ENCODE data around the gene ABRACL. TPM values are rescaled to one million over a fixed set of nuclear protein-coding genes. Genes with fewer than 3 reads are reported as not detected.
"Not testable (repeated sequence)": the region's sequence is repeated elsewhere in the genome, so short reads cannot be mapped to it uniquely, and the experiment has no call there.

The ABRACL gene
- total RNA-seq, 1 donor from 2014 or later = 66.9 TPM

DNA sequence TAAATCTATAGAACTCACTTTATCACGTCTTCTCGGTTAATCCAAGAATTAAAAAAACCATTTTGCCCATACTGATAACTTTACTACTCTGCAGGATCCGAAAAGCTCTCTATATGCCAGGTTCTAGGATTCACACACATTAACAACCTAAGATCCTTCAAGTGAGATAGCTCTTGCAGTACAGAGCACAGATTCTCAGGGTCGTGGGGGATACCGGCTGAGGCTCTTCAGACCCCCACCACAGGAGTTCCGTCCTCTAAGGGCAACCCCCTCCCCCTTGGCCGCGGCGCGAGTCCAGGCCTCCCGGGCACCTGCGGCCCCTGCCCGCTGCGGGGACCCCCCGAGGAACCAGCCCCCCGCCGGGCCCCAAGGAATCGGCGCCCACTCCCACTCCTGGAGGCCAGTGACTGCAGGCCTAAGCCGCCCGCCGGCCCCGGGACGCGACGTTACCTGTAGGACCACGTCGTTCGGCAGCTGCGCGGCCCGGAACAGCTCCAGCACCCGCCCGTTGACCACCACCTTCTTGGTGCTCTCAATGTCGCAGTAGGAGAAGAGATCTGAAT is 41.4 kb upstream of the ABRACL start:
- peaks cover 23% of the 10 kb centered on the region for H3K4me1 Mint-ChIP-seq
- peak overlapping the region; percentile 46 for H3K27ac Mint-ChIP-seq (ENCODE audit: unreplicated experiment)
- H3K4me3 Mint-ChIP-seq = peak overlapping the region; percentile 88
- TF ChIP-seq, protein P1, sequence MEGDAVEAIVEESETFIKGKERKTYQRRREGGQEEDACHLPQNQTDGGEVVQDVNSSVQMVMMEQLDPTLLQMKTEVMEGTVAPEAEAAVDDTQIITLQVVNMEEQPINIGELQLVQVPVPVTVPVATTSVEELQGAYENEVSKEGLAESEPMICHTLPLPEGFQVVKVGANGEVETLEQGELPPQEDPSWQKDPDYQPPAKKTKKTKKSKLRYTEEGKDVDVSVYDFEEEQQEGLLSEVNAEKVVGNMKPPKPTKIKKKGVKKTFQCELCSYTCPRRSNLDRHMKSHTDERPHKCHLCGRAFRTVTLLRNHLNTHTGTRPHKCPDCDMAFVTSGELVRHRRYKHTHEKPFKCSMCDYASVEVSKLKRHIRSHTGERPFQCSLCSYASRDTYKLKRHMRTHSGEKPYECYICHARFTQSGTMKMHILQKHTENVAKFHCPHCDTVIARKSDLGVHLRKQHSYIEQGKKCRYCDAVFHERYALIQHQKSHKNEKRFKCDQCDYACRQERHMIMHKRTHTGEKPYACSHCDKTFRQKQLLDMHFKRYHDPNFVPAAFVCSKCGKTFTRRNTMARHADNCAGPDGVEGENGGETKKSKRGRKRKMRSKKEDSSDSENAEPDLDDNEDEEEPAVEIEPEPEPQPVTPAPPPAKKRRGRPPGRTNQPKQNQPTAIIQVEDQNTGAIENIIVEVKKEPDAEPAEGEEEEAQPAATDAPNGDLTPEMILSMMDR (conservative IDR thresholded peaks at IDR 0.05) = no peak
- no peaks in the 10 kb centered on the region for H3K27me3 Mint-ChIP-seq (ENCODE audit: low read depth)
- no peaks in the 10 kb centered on the region for H3K36me3 Mint-ChIP-seq (ENCODE audit: low read depth)
- H3K9me3 Mint-ChIP-seq = no peaks in the 10 kb centered on the region
- DNase-seq (ENCODE audit: low read depth, low spot score) = peak; percentile 5

DNA sequence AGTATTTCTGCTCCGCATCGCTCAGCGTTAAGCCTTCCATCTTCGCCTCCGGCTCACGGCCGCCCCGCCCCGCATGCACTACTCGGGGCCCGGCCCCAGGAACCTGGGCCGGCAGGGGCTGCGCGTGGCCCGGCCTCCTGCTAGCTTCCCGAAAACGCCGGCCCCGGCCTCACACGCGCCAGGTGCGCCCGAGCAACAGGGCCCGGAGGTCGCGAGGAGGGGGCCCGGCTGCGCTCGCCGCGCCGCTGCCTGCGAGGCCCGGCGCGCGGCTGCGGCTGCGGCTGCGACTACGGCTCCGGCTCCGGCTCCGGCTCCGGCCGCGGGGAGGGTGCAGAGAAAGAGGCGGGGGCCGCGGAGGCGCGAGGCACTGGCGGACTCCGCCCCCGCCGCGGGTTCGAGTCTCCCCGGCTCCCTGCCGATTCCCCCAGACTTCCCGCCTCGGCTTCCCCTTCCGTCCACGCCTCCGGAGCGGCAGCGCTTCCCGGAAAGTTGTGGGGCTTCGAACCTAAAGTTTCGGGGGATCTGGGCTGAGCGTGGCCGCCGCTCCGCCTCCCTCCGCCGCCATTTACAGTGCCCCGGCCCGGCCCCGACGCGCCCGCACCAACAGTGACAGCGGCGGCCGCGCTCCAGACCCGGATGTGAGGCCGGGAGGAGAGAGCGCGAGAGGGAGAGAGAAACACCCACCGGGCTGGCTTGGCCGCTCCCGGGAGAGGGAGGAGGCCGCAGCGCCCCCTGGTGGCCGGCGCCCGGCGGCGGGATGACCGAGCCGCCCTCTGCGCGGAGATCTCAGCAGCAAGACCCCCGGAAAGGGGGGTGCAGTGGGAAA is 40.7 kb upstream of the ABRACL start, which contains the start of gene REPS1:
TSS of gene REPS1 (minus strand) at position 611 of the 826 bp plus-strand sequence. CDS start at position 40, 571 bp downstream.
- Mint-ChIP-seq H3K4me3 (peak within 1 kb of the TSS; percentile 90), H3K27me3 (ENCODE audit: low read depth) (no peaks in the 10 kb centered on the region), H3K27ac (ENCODE audit: unreplicated experiment) (peak within 1 kb of the TSS; percentile 95), H3K36me3 (ENCODE audit: low read depth) (no peaks in the 10 kb centered on the region), H3K9me3 (no peaks in the 10 kb centered on the region), H3K4me1 (peaks cover 23% of the 10 kb centered on the region)
- DNase-seq (ENCODE audit: low read depth, low spot score) = peak; percentile 97
- TF ChIP-seq, protein P1 (conservative IDR thresholded peaks at IDR 0.05) = peak; percentile 100

DNA sequence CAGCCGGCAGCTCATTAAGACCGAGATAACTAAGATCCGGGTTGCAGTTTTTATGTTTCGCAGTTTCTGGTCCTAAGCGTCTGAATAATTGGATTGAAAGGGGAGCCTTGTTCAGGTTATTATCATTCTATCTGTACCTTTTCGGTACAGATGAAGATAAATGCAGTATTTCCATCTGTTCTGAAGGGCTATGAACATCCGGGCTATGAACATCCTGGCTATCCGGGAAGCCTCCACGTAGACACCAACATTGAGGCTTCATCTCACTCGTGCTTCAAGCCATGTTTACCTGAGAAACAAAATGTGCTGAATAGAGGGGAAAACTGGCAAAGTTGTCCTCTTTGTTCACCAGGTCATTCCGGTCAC is 40.1 kb upstream of the ABRACL start:
- Mint-ChIP-seq H3K36me3 (ENCODE audit: low read depth) (no peaks in the 10 kb centered on the region), H3K9me3 (no peaks in the 10 kb centered on the region), H3K27me3 (ENCODE audit: low read depth) (no peaks in the 10 kb centered on the region), H3K4me1 (peaks cover 23% of the 10 kb centered on the region), H3K4me3 (peak overlapping the region; percentile 90), H3K27ac (ENCODE audit: unreplicated experiment) (peak overlapping the region; percentile 81)
- TF ChIP-seq, protein P1 (conservative IDR thresholded peaks at IDR 0.05) = peak; percentile 7
- no peak for DNase-seq (ENCODE audit: low read depth, low spot score)

DNA sequence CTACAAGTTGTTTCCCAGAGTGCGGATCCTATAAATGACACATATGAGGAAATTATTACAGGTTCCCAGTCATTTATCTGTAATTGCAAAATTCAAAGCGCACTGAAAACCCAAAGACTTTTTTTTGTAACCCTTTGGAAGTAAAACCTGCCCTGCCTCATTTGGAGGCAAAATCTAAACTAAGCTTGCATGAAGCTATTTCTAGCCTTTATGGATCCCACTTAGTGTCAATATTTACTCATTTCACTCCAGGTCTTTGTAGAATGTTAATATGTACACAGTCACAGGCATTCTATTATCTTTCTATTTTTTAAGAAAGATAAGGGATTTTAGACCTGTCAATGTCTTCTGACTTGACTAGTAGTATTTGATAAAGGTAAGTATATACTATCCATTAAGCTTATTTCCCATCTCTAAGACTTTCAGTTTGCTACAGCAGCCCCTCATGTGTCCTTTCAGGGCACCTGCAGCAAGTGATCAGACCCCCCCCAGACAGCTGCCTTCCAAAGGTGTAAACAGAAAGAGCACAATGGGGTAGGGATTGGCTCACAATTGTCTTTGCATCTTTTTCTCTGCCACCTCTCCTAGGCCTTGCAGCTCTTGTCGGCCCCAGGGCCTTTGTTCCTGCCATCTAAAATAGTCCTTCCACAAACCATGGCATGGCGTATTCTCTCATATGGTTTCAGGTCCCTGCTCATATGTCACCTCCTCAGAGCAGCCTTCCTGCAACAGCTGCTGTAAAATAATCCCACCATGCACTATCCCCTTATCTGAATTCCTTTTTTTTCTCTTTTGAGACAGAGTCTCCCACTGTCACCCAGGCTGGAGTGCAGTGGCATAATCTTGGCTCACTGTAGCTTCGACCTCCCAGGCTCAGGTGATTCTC is 39.2 kb upstream of the ABRACL start:
- Mint-ChIP-seq H3K4me3 (peak overlapping the region; percentile 90), H3K9me3 (no peaks in the 10 kb centered on the region), H3K4me1 (peaks cover 23% of the 10 kb centered on the region), H3K27me3 (ENCODE audit: low read depth) (no peaks in the 10 kb centered on the region), H3K27ac (ENCODE audit: unreplicated experiment) (no peak overlapping the region), H3K36me3 (ENCODE audit: low read depth) (no peaks in the 10 kb centered on the region)
- no peak for DNase-seq (ENCODE audit: low read depth, low spot score)
- TF ChIP-seq, protein P1 (conservative IDR thresholded peaks at IDR 0.05) = no peak

DNA sequence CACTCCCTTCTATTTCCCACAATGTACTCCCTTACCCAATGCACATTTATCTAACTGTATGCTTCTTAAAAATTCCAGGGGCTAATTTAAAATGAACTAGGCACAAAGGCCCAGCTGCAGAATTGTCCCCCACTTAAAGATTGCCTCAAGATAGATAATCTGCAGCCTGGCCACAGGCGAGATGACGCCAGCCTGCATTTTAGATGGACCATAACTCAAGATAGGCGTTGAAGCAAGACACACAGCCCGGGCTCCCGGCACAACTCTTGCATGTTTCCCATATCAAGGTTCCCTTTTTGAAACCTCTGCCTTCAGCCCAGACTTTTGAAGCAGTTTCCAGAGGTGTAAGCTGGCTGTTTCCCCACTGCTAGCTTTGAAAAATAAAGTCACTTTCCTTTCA is 37.3 kb upstream of the ABRACL start:
- peak overlapping the region; percentile 25 for H3K4me3 Mint-ChIP-seq

DNA sequence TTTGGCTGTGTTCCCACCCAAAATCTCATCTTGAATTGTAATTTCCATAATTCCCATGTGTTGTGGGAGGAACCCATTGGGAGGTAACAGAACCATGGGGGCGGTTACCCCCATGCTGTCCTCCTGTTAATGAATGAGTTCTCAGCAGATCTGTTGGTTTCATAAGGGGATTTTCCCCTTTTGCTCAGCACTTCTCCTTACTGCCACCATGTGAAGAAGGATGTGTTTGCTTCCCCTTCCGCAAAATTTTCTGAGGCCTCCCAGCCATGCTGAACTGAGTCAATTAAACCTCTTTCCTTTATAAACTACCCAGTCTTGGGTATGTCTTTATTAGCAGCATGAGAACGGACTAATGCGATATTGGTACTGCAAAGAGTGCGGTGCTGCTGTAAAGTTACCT is 35.6 kb upstream of the ABRACL start:
- not testable (repeated sequence) for H3K36me3 Mint-ChIP-seq (ENCODE audit: low read depth); H3K4me3 Mint-ChIP-seq; H3K4me1 Mint-ChIP-seq; H3K27ac Mint-ChIP-seq (ENCODE audit: unreplicated experiment); H3K27me3 Mint-ChIP-seq (ENCODE audit: low read depth); H3K9me3 Mint-ChIP-seq; DNase-seq (ENCODE audit: low read depth, low spot score)

More for the DNA sequence above, 37.3 kb upstream of the ABRACL start:
- Mint-ChIP-seq H3K36me3 (ENCODE audit: low read depth) (no peaks in the 10 kb centered on the region), H3K4me1 (peaks cover 17% of the 10 kb centered on the region), H3K27ac (ENCODE audit: unreplicated experiment) (no peak overlapping the region), H3K27me3 (ENCODE audit: low read depth) (no peaks in the 10 kb centered on the region), H3K9me3 (no peaks in the 10 kb centered on the region)
- TF ChIP-seq, protein P1 (conservative IDR thresholded peaks at IDR 0.05) = no peak
- no peak for DNase-seq (ENCODE audit: low read depth, low spot score)

DNA sequence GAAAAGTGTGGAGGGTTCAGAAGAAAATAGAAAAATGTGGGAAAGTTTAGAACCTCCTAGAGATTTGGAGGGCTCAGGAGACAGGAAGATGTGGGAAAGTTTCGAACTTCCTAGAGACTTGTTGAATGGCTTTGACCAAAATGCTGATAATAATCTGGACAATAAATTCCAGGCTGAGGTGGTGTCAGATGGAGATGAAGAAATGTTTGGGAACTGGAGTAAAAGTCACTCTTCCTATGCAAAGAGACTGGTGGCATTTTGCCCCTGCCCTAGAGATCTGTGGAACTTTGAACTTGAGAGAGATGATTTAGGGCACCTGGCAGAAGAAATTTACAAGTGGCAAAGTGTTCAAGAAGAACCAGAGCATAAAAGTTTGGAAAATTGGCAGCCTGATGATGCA is 35.1 kb upstream of the ABRACL start:
- not testable (repeated sequence) for H3K9me3 Mint-ChIP-seq; DNase-seq (ENCODE audit: low read depth, low spot score); H3K4me1 Mint-ChIP-seq; H3K4me3 Mint-ChIP-seq; H3K36me3 Mint-ChIP-seq (ENCODE audit: low read depth); H3K27me3 Mint-ChIP-seq (ENCODE audit: low read depth); H3K27ac Mint-ChIP-seq (ENCODE audit: unreplicated experiment)
